HCT116 (cell line): ENCODE results near the gene PRDX2.

Experiments
- CTCF ChIP-seq, 3 experiments: fragments of 200-600 bp in 1 of 3; sonication (generic) in 1 of 3; IDR thresholded peaks in 2 of 3; conservative IDR thresholded peaks in 1 of 3; 2 replicates each; pipeline ENCODE4 v1.5.1; 2012 to 2017; ENCODE audit warnings: low read depth in 2 of 3, low read length in 2 of 3, antibody characterized with exemption in 1 of 3, borderline replicate concordance in 1 of 3, control low read depth in 1 of 3, mild to moderate bottlenecking in 1 of 3, mixed read lengths in 1 of 3, mixed run types in 1 of 3, moderate library complexity in 1 of 3; ENCODE audit not compliant: insufficient read depth in 1 of 3
- EGR1 ChIP-seq: IDR thresholded peaks from 2 replicates; pipeline ENCODE4 v1.6.1; 2012; ENCODE audit warnings: low read depth
- ELF1 ChIP-seq: IDR thresholded peaks from 2 replicates; pipeline ENCODE4 v1.6.1; 2012; ENCODE audit warnings: low read depth, borderline replicate concordance
- EZH2 ChIP-seq: fragments of 200-600 bp; sonication (generic); IDR thresholded peaks from 2 replicates; pipeline ENCODE4 v1.6.1; 2017; ENCODE audit warnings: antibody characterized with exemption, mixed run types
- EZH2phosphoT487 ChIP-seq: fragments of 200-600 bp; IDR thresholded peaks from 2 replicates; pipeline ENCODE4 v1.6.1; 2018; ENCODE audit warnings: antibody characterized with exemption, borderline replicate concordance
- JUND ChIP-seq: IDR thresholded peaks from 2 replicates; pipeline ENCODE4 v1.6.1; 2012
- MAX ChIP-seq: IDR thresholded peaks from 2 replicates; pipeline ENCODE4 v1.6.1; 2012
- POLR2A ChIP-seq: IDR thresholded peaks from 2 replicates; pipeline ENCODE4 v1.7.0; 2011; ENCODE audit warnings: borderline replicate concordance; ENCODE audit not compliant: insufficient read depth, insufficient read length; ENCODE audit errors: extremely low read depth
- POLR2AphosphoS5 ChIP-seq: IDR thresholded peaks from 2 replicates; pipeline ENCODE4 v1.6.1; 2011; ENCODE audit warnings: mild to moderate bottlenecking, low read depth, low read length, moderate library complexity
- SIN3A ChIP-seq: IDR thresholded peaks from 2 replicates; pipeline ENCODE4 v1.6.1; 2012; ENCODE audit warnings: low read depth
- ZBTB33 ChIP-seq: IDR thresholded peaks from 2 replicates; pipeline ENCODE4 v1.6.1; 2011; ENCODE audit warnings: mild to moderate bottlenecking, low read length, moderate library complexity; ENCODE audit not compliant: insufficient replicate concordance; ENCODE audit errors: extremely low read depth

GRCh38 chr19:12785431-12786031 is 16.1 kb downstream of the PRDX2 start:
- TF ChIP-seq CTCF (IDR thresholded peaks at IDR 0.05 in 2 of 3, conservative IDR thresholded peaks at IDR 0.05 in 1 of 3; ENCODE audit: borderline replicate concordance in 1 of 3, insufficient read depth in 1 of 3, low read depth in 2 of 3, low read length in 2 of 3) (no peak), SIN3A (no peak), EGR1 (no peak), POLR2A (no peak), EZH2phosphoT487 (no peak), ELF1 (no peak), POLR2AphosphoS5 (no peak), ZBTB33 (no peak), EZH2 (no peak), JUND (no peak), MAX (no peak)
